HCT116 (cell line): ENCODE data around the gene HAPLN2. TPM values are rescaled to one million over a fixed set of nuclear protein-coding genes. Genes with fewer than 3 reads are reported as not detected.

ENCODE experiments used
- ATAC-seq: fragments of 200-7000 bp; cut with Tn5 transposase; 2 replicates; pipeline ENCODE4 v1.9.1; 2020; ENCODE audit warnings: mild to moderate bottlenecking, moderate library complexity
- BruUV-seq: library from RNA; stranded (reverse); fragments of 400-500 nt; replicated peaks from 2 replicates; lab custom pipeline; 2021; lab: Mats Ljungman, UMichigan
- CTCF ChIA-PET: fragments of 300-600 bp; sonication (Branson Sonifier 250); formaldehyde crosslinking; loops from one replicate; lab custom pipeline; 2021; ENCODE audit warnings: antibody characterized with exemption; lab: Charles Lee
- POLR2A ChIA-PET: fragments of 300-600, 350-600 bp; sonication (Branson Sonifier 250); formaldehyde crosslinking; loops from one replicate; lab custom pipeline; 2021; ENCODE audit warnings: antibody characterized with exemption; lab: Charles Lee
- RAD21 ChIA-PET, 2 experiments: fragments of 300-600 bp; sonication (Branson Sonifier 250); formaldehyde crosslinking; loops; one replicate each; lab custom pipeline; 2023; ENCODE audit warnings: low total read pairs in 2 of 2; ENCODE audit not compliant: uncharacterized antibody in 2 of 2, unreplicated experiment in 2 of 2, low non-redundant PET in 1 of 2; lab: Charles Lee
- DNase-seq: peaks from one replicate; pipeline ENCODE4 v3.0.0-alpha.2; 2010; ENCODE audit warnings: low read depth, low spot score
- H2AFZ ChIP-seq: fragments of 200-600 bp; shearing (Covaris generic), sonication (generic); 2 replicates; pipeline ENCODE4 v1.6.1; 2017; ENCODE audit warnings: low read depth, mixed run types, mixed read lengths, antibody characterized with exemption, low read length; ENCODE audit not compliant: poor library complexity, severe bottlenecking
- H3K27ac ChIP-seq: 2 replicates; pipeline ENCODE4 v1.5.1; 2012; ENCODE audit warnings: low read depth, low read length
- H3K27me3 ChIP-seq: fragments of 200-600 bp; sonication (generic); 2 replicates; pipeline ENCODE4 v1.6.1; 2016; ENCODE audit warnings: mixed run types, low read length, mixed read lengths; ENCODE audit not compliant: insufficient read depth
- H3K36me3 ChIP-seq, 2 experiments: fragments of 200-500 bp in 1 of 2; fragments of 200-600 bp in 1 of 2; sonication (Bioruptor generic) in 1 of 2; sonication (generic) in 1 of 2; 2 replicates each; pipeline versions ENCODE4 v1.5.1 to v1.6.1; 2014 to 2016; ENCODE audit warnings: low read length in 2 of 2, inconsistent platforms in 1 of 2, mixed read lengths in 1 of 2, mixed run types in 1 of 2; ENCODE audit not compliant: insufficient read depth in 2 of 2, control insufficient read depth in 1 of 2
- H3K4me1 ChIP-seq, 2 experiments: fragments of 200-600 bp in 1 of 2; sonication (generic) in 1 of 2; 2 replicates each; pipeline versions ENCODE4 v1.5.1 to v1.6.1; 2012 to 2017; ENCODE audit warnings: low read length in 2 of 2, inconsistent platforms in 1 of 2, mild to moderate bottlenecking in 1 of 2, mixed read lengths in 1 of 2, mixed run types in 1 of 2, moderate library complexity in 1 of 2; ENCODE audit not compliant: insufficient read depth in 2 of 2, control insufficient read depth in 1 of 2
- H3K4me2 ChIP-seq: fragments of 200-600 bp; sonication (generic); 2 replicates; pipeline ENCODE4 v1.6.1; 2017; ENCODE audit warnings: mixed run types, low read length, mixed read lengths
- H3K4me3 ChIP-seq, 2 experiments: fragments of 200-600 bp in 1 of 2; sonication (generic) in 1 of 2; replicated peaks in 1 of 2; 2 replicates each; pipeline ENCODE4 v1.5.1; 2011 to 2016; ENCODE audit warnings: low read length in 2 of 2, control low read depth in 1 of 2, low read depth in 1 of 2, mild to moderate bottlenecking in 1 of 2, mixed read lengths in 1 of 2, mixed run types in 1 of 2
- H3K79me2 ChIP-seq: fragments of 200-600 bp; sonication (generic); 2 replicates; pipeline ENCODE4 v1.6.1; 2017; ENCODE audit warnings: mild to moderate bottlenecking, mixed run types, low read length, moderate library complexity, mixed read lengths; ENCODE audit not compliant: insufficient read depth
- H3K9ac ChIP-seq: fragments of 200-600 bp; sonication (generic); 2 replicates; pipeline ENCODE4 v1.6.1; 2016; ENCODE audit warnings: low read length, mixed read lengths
- H3K9me2 ChIP-seq: fragments of 200-600 bp; sonication (generic), shearing (Covaris generic); 2 replicates; pipeline ENCODE4 v1.6.1; 2017; ENCODE audit warnings: mixed run types, mild to moderate bottlenecking, moderate library complexity; ENCODE audit not compliant: insufficient read depth
- H3K9me3 ChIP-seq, 2 experiments: fragments of 200-500 bp in 1 of 2; fragments of 200-600 bp in 1 of 2; sonication (Bioruptor generic) in 1 of 2; sonication (generic) in 1 of 2; 2 replicates each; pipeline ENCODE4 v1.6.1; 2014 to 2017; ENCODE audit warnings: low read length in 2 of 2, mixed read lengths in 2 of 2, inconsistent platforms in 1 of 2, low read depth in 1 of 2, mild to moderate bottlenecking in 1 of 2, mixed run types in 1 of 2, moderate library complexity in 1 of 2; ENCODE audit not compliant: control insufficient read depth in 1 of 2, insufficient read depth in 1 of 2
- H4K20me1 ChIP-seq: fragments of 200-600 bp; sonication (generic), shearing (Covaris generic); 2 replicates; pipeline ENCODE4 v1.6.1; 2017; ENCODE audit warnings: mixed run types, mild to moderate bottlenecking, moderate library complexity; ENCODE audit not compliant: insufficient read depth
- EZH2 ChIP-seq: fragments of 200-600 bp; sonication (generic); IDR thresholded peaks from 2 replicates; pipeline ENCODE4 v1.6.1; 2017; ENCODE audit warnings: antibody characterized with exemption, mixed run types
- EZH2phosphoT487 ChIP-seq: fragments of 200-600 bp; IDR thresholded peaks from 2 replicates; pipeline ENCODE4 v1.6.1; 2018; ENCODE audit warnings: antibody characterized with exemption, borderline replicate concordance
- JUND ChIP-seq: IDR thresholded peaks from 2 replicates; pipeline ENCODE4 v1.6.1; 2012
- POLR2AphosphoS5 ChIP-seq: IDR thresholded peaks from 2 replicates; pipeline ENCODE4 v1.6.1; 2011; ENCODE audit warnings: mild to moderate bottlenecking, low read depth, low read length, moderate library complexity
- RAD21 ChIP-seq: IDR thresholded peaks from 2 replicates; pipeline ENCODE4 v1.6.1; 2012; ENCODE audit warnings: low read depth, mild to moderate bottlenecking
- SIN3A ChIP-seq: IDR thresholded peaks from 2 replicates; pipeline ENCODE4 v1.6.1; 2012; ENCODE audit warnings: low read depth
- TCF7L2 ChIP-seq: IDR thresholded peaks from 2 replicates; pipeline ENCODE4 v1.7.0; 2011; ENCODE audit warnings: borderline replicate concordance, inconsistent platforms; ENCODE audit not compliant: insufficient read depth, insufficient read length; ENCODE audit errors: extremely low read depth
- YY1 ChIP-seq: IDR thresholded peaks from 2 replicates; pipeline ENCODE4 v1.6.1; 2011; ENCODE audit warnings: low read length, low read depth, moderate library complexity, mild to moderate bottlenecking; ENCODE audit not compliant: insufficient replicate concordance; ENCODE audit errors: extremely low read depth
- intact Hi-C: fragments of 100-400 bp; cut with micrococcal nuclease; formaldehyde crosslinking; loops from 2 replicates; pipeline ENCODE4 v1.10.0; 2022
- total RNA-seq: library from RNA; stranded (reverse); gene quantifications from one replicate; pipeline ENCODE4 v1.2.1, GENCODE V29; 2021; ENCODE audit not compliant: unreplicated experiment
- TF ChIP-seq, protein P1 (sequence below): IDR thresholded peaks from 2 replicates; pipeline ENCODE4 v1.6.1; 2011; ENCODE audit warnings: mild to moderate bottlenecking, low read length, moderate library complexity; ENCODE audit not compliant: insufficient replicate concordance; ENCODE audit errors: extremely low read depth
- TF ChIP-seq, protein P2 (sequence below): IDR thresholded peaks from 2 replicates; pipeline ENCODE4 v1.6.1; 2012
- TF ChIP-seq, protein P3 (sequence below): IDR thresholded peaks from 2 replicates; pipeline ENCODE4 v1.6.1; 2012; ENCODE audit warnings: low read depth

The HAPLN2 gene
- total RNA-seq, 1 experiment from 2014 or later = 0.54 TPM

DNA sequence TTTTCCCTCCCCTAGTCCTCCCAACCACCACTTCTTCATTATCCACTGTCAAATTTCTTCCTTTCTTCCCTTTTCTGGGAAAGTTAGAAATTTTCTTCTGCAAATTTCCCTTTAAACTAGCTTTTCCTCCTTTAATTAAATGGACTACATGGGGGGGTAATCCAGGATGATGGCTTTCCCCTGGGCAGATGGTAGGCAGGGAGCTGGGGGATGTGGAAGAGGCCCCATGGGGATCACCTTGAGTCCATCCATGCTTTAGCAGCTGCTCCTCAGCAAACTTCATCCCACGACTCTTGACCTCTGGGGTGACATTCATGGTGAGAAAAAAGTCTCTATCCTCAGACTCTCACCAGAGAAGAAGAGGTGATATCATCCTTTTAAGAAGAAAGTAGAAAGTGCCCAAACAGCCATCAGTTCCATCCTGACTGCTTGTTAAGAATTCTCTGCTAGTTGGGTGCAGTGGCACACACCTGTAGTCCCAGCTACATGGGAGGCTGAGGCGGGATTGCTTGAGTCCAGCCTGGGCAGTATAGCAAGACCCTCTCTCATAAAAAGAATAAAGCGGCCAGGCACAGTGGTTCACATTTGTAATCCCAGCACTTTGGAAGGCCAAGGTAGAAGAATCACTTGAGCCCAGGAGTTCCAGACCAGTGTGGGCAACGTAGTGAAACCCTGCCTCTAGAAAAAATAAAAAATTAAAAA, 20.3 kb upstream of the HAPLN2 start:
- peaks cover 25 to 51% of the 10 kb centered on the region in 2 experiments; a peak in 3 of 4 replicates for H3K36me3 ChIP-seq
- CTCF ChIA-PET = interaction anchor here (0.8 to 1.1 kb wide), 2 partner anchors 14 to 213 kb away, joined by 3 to 4 read pairs; no protein-coding TSS in a partner anchor
- DNase-seq = no peak

More for the DNA sequence above, 20.3 kb upstream of the HAPLN2 start:
- no peaks in the 10 kb centered on the region for H3K9me2 ChIP-seq
- H3K27me3 ChIP-seq = no peaks in the 10 kb centered on the region
- intact Hi-C loops = no loop called here
- RAD21 ChIA-PET = no interaction called here
- peaks cover 11 to 29% of the 10 kb centered on the region in 2 experiments for H3K4me1 ChIP-seq
- H3K27ac ChIP-seq = no peak overlapping the region
- no peak overlapping the region for H3K4me3 ChIP-seq
- no peak overlapping the region for H3K9ac ChIP-seq
- no peaks in the 10 kb centered on the region for H3K9me3 ChIP-seq
- peaks cover 58% of the 10 kb centered on the region for H3K79me2 ChIP-seq
- H4K20me1 ChIP-seq = no peaks in the 10 kb centered on the region
- TF ChIP-seq SIN3A (no peak), EZH2 (no peak), POLR2AphosphoS5 (no peak), RAD21 (no peak), EZH2phosphoT487 (no peak), JUND (no peak), TCF7L2 (no peak), YY1 (no peak)
- TF ChIP-seq, protein P1, sequence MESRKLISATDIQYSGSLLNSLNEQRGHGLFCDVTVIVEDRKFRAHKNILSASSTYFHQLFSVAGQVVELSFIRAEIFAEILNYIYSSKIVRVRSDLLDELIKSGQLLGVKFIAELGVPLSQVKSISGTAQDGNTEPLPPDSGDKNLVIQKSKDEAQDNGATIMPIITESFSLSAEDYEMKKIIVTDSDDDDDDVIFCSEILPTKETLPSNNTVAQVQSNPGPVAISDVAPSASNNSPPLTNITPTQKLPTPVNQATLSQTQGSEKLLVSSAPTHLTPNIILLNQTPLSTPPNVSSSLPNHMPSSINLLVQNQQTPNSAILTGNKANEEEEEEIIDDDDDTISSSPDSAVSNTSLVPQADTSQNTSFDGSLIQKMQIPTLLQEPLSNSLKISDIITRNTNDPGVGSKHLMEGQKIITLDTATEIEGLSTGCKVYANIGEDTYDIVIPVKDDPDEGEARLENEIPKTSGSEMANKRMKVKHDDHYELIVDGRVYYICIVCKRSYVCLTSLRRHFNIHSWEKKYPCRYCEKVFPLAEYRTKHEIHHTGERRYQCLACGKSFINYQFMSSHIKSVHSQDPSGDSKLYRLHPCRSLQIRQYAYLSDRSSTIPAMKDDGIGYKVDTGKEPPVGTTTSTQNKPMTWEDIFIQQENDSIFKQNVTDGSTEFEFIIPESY = no peak
- TF ChIP-seq, protein P2, sequence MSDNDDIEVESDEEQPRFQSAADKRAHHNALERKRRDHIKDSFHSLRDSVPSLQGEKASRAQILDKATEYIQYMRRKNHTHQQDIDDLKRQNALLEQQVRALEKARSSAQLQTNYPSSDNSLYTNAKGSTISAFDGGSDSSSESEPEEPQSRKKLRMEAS = no peak
- TF ChIP-seq, protein P3, sequence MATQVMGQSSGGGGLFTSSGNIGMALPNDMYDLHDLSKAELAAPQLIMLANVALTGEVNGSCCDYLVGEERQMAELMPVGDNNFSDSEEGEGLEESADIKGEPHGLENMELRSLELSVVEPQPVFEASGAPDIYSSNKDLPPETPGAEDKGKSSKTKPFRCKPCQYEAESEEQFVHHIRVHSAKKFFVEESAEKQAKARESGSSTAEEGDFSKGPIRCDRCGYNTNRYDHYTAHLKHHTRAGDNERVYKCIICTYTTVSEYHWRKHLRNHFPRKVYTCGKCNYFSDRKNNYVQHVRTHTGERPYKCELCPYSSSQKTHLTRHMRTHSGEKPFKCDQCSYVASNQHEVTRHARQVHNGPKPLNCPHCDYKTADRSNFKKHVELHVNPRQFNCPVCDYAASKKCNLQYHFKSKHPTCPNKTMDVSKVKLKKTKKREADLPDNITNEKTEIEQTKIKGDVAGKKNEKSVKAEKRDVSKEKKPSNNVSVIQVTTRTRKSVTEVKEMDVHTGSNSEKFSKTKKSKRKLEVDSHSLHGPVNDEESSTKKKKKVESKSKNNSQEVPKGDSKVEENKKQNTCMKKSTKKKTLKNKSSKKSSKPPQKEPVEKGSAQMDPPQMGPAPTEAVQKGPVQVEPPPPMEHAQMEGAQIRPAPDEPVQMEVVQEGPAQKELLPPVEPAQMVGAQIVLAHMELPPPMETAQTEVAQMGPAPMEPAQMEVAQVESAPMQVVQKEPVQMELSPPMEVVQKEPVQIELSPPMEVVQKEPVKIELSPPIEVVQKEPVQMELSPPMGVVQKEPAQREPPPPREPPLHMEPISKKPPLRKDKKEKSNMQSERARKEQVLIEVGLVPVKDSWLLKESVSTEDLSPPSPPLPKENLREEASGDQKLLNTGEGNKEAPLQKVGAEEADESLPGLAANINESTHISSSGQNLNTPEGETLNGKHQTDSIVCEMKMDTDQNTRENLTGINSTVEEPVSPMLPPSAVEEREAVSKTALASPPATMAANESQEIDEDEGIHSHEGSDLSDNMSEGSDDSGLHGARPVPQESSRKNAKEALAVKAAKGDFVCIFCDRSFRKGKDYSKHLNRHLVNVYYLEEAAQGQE = no peak
- BruUV-seq = no TSS peak
- no peak for ATAC-seq
- no peak overlapping the region for H3K4me2 ChIP-seq
- POLR2A ChIA-PET = no interaction called here
- H2AFZ ChIP-seq = no peak overlapping the region
